Right cardiac atrium (tissue), 5 donors: ENCODE measurements around the gene LIPN. TPM values are rescaled to one million over a fixed set of nuclear protein-coding genes. Genes with fewer than 3 reads are reported as not detected.
A peak's percentile ranks its signal among the peaks of the same experiment; 100 is the strongest.

ENCODE experiments used
- ATAC-seq, 2 donors: fragments of 200-7000 bp; cut with Tn5 transposase; one replicate each; pipeline versions ENCODE4 v1.8.0 to v1.9.1; 2020; ENCODE audit warnings: moderate library complexity in 2 of 2, mild to moderate bottlenecking in 1 of 2
- DNase-seq, 3 donors: peaks; one replicate each; pipeline ENCODE4 v3.0.0-alpha.2; 2020
- H3K27ac ChIP-seq: one replicate; pipeline ENCODE4 v1.5.1; 2013; ENCODE audit warnings: mild to moderate bottlenecking, low read length, control low read depth, moderate library complexity
- H3K27me3 ChIP-seq: one replicate; pipeline ENCODE4 v1.6.1; 2013; ENCODE audit not compliant: control insufficient read depth, insufficient read depth
- H3K4me1 ChIP-seq: one replicate; pipeline ENCODE4 v1.6.1; 2013; ENCODE audit warnings: low read length; ENCODE audit not compliant: control insufficient read depth, insufficient read depth
- H3K4me3 ChIP-seq: one replicate; pipeline ENCODE4 v1.5.1; 2013; ENCODE audit warnings: low read length, control low read depth
- H3K9me3 ChIP-seq: one replicate; pipeline ENCODE4 v1.6.1; 2013; ENCODE audit warnings: low read length; ENCODE audit not compliant: control insufficient read depth
- WGBS: extraction: QIAGEN DNeasy Blood & Tissue Kit; methylation state at CpG from one replicate; pipeline ENCODE4 v1.1.7; 2013; 5-methylcytosine and 5-hydroxymethylcytosine counted together
- intact Hi-C, 4 donors: fragments of 100-400 bp; cut with DNase I; formaldehyde crosslinking; loops; one replicate each; pipeline versions ENCODE4 v1.11.0 to v1.14.0; 2022 to 2023
- polyA plus RNA-seq: library from polyadenylated mRNA; stranded (reverse); fragments of 200-250 nt; gene quantifications from one replicate; pipeline ENCODE4 v1.2.3, GENCODE V29; 2013
- total RNA-seq, 4 donors: library from RNA; stranded (reverse); fragmentation: NEBNext Ultra II Directional; extraction: Animal tissue kit (Norgen Biotek cat#: 25700); gene quantifications; one replicate each; pipeline ENCODE4 v1.2.1, GENCODE V29; 2021
- donor health status: healthy with polysubstance abuse.
- donor health status: DM: no; HTN: yes; CAD: no.
- donor health status: DM: no; HTN: no; CAD: no.
- donor health status: DM: no; HTN: yes; CAD: no; lungs with severe emphysema.
- donor health status: DM: yes; HTN: yes; CAD: no.

LIPN gene
- total and polyA plus RNA-seq, 5 donors, result 0.26 TPM; not detected in 4

DNA sequence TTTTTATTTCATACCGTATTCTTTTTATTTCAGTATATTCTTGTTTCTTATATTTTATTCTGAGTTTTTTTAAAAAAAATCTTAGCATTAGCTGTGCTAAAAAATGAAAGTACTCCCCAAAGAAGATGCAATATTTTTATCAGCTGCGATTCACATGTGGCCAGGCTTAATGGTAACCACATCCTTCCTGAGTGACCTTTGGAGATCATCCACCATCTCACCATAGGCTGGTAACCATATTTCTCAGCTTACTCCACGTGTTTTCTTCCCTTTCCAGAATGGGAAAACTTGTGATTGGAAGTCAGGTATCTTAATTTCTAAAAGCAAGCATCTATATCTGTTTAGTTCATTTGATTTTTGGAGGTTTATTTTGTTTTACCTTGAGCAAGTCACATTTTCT lies 23.9 kb downstream of the LIPN start:
- H3K4me3 ChIP-seq, result no peak overlapping the region
- no peak for DNase-seq
- WGBS, result 65% methylated on average over 3 of the region's 3 CpGs
- no peaks in the 10 kb centered on the region for H3K27me3 ChIP-seq
- ATAC-seq, result no peak
- H3K27ac ChIP-seq, result no peak overlapping the region
- intact Hi-C loops, result no loop called here
- H3K4me1 ChIP-seq, result no peaks in the 10 kb centered on the region
- no peaks in the 10 kb centered on the region for H3K9me3 ChIP-seq

DNA sequence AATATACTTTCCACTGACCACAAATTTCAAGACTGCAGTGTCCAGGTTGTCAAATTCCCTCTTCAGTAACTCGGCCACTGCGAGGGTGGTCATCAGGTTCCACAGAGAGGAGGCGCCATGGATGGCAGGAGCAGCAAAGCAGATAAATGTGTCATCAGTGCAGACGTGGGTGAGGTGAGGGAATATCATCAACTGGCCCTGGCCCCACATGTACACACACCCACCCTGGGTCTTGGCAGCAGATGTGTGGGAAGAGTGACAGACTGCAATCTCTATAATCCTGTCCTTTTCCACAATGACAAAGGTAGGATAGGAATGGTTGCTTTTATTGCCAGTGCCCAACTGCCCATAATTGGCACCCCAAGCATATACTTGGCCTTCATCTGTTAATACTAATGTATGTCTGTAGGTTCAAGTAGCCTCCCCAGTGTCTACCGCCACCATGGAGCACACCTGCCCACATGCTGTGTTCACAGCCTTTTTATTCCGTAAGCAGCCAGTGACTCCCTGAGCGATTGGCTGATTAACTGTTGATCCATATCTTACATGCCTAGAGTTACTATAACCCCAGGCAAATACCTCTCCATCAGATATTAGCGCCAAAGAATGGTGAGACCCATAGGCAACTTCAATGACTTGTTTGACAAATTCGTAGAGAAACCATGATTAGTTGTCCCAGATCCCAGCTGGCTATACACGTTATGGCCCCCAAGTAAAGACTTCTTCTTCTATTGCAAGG lies 26.4 kb downstream of the LIPN start:
- Histone ChIP-seq H3K4me3 (no peak overlapping the region), H3K27ac (no peak overlapping the region), H3K9me3 (no peaks in the 10 kb centered on the region), H3K27me3 (no peaks in the 10 kb centered on the region), H3K4me1 (no peaks in the 10 kb centered on the region)
- 79% methylated on average over 10 of the region's 10 CpGs for WGBS
- intact Hi-C loops, result no loop called here
- ATAC-seq (no peak), DNase-seq (no peak)

DNA sequence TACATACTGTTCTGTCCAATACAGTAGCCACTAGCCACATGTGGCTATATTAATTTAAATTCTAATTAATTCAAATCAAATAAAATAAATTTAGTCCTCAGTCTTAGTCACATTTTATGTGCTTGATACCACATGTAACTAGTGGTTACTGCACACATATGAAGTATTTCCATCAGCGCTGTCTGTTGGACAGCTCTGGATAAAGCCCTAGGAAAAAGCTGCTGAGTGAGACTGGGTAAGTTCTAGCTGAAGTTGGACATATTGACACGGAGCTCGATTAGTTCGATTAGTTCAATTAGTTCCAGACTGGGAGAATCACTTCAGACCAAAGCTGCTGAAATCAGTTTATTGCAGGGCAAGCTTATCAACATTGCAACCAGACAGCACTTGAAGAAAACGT lies 27.6 kb downstream of the LIPN start:
- Histone ChIP-seq H3K27ac (no peak overlapping the region), H3K4me3 (no peak overlapping the region), H3K4me1 (no peaks in the 10 kb centered on the region), H3K27me3 (no peaks in the 10 kb centered on the region), H3K9me3 (no peaks in the 10 kb centered on the region)
- no peak for DNase-seq
- 51% methylated on average over 5 of the region's 5 CpGs for WGBS
- ATAC-seq, result no peak
- intact Hi-C loops, result no loop called here

DNA sequence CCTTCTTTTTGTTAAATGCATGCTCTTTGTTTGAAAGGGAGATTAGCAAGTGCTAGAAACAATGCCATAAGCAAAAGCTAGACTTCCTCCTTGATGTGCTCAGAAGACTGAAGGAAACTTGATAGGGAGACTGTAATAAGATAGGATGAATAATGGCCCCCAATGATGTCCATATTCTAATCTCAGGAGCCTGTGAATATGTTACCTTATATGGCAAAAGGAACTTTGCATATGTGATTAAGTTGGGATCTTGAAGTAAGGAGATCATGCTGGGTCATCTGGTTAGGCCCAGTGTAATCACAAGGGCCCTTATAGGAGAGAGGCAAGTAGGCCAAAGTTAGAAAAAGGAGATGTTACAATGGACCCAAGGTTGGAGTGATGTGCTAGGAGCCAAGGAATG lies 29.1 kb downstream of the LIPN start:
- H3K4me1 ChIP-seq, result no peaks in the 10 kb centered on the region
- no peak overlapping the region for H3K27ac ChIP-seq
- ATAC-seq, result no peak
- H3K9me3 ChIP-seq, result no peaks in the 10 kb centered on the region
- no peaks in the 10 kb centered on the region for H3K27me3 ChIP-seq
- H3K4me3 ChIP-seq, result no peak overlapping the region
- no peak for DNase-seq
- intact Hi-C loops, result no loop called here

DNA sequence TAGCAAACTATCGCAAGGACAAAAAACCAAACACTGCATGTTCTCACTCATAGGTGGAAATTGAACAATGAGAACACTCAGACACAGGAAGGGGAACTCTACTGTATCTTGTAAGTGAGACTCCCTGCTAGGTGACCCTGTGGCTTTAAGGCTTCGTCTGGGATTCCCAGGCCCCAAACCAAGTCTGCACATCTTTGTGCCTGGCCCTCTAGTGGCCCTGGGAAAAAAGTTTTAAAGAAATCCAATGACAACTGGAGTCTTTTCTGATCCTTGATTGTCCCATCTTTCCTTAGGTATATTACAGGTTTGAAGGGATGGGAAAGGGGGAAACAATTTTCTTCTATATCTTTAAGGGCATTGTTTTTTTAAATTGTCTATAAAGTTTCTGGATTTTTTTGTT lies 32.1 kb downstream of the LIPN start:
- Histone ChIP-seq H3K4me3 (no peak overlapping the region), H3K4me1 (no peaks in the 10 kb centered on the region), H3K27ac (no peak overlapping the region), H3K9me3 (no peaks in the 10 kb centered on the region), H3K27me3 (no peaks in the 10 kb centered on the region)
- ATAC-seq (peak in 1 of 2 donors; percentile 62), DNase-seq (peak in 1 of 3 donors; percentile 52)
- 48% methylated on average over 2 of the region's 2 CpGs for WGBS
- intact Hi-C loops, result loop anchor here in 2 of 4 donors (10.0 kb wide), 2 partner anchors 87 to 107 kb away; partner anchors contain the start of gene LIPK (in 1 of the 2)

DNA sequence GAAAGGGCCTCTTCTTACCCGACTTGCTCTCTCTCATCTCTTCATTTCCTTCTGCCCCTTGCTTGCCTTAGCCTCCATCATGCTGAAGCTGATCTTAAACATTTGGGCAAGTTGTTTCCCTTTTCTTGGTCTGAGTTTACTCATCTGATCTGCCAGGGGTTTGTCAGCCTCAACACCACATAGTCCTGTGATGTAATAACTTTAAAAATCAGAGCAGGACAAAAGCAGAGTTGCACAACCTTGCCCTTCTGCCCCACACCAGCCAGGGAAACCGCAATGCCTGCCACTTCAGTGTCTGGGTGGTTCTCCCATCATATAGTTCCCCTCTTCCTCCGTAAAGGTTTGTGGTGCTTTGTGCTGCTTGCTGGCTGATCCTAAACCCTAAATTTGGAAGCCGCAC lies 32.8 kb downstream of the LIPN start:
- 84% methylated on average over 4 of the region's 4 CpGs for WGBS
- DNase-seq (peak; percentile 29 to 67 (median 60)), ATAC-seq (peak; percentile 58 to 72)
- Histone ChIP-seq H3K9me3 (no peaks in the 10 kb centered on the region), H3K27me3 (no peaks in the 10 kb centered on the region), H3K4me3 (no peak overlapping the region), H3K4me1 (no peaks in the 10 kb centered on the region), H3K27ac (no peak overlapping the region)
- intact Hi-C loops, result loop anchor here in 2 of 4 donors (10.0 kb wide), 2 partner anchors 88 to 108 kb away; partner anchors contain the start of gene LIPK (in 1 of the 2)

DNA sequence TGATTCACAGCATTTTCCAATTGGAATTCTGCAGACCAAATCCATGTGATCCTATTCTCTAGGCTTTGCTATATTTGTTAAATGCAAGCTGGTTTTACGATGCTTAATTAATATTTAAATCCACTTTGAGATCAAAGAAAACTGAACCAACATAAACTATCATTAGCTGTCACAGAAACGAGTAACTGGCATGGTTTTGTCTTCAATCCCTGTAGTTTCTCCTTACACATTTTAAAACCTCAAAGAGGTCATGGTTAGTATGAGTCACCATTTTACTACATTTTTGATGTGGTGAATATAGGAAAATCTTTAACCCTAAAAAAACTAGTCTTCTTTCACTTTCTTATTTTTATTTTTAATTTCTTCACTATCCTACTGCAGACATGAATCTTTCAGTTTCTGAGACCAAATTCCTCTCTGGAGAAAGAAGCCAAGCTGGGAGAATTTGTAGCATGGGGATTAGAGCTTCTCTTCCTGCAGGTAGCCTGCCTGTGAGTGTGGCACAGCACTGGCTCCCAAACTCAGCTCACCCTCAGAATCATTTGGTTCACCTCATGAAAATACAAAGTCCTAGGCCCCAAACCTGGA lies 34.0 kb downstream of the LIPN start:
- H3K9me3 ChIP-seq, result no peaks in the 10 kb centered on the region
- intact Hi-C loops, result loop anchor here in 2 of 4 donors (10.0 kb wide), 2 partner anchors 89 to 109 kb away; partner anchors contain the start of gene LIPK (in 1 of the 2)
- no peak overlapping the region for H3K4me3 ChIP-seq
- no peak overlapping the region for H3K27ac ChIP-seq
- no peaks in the 10 kb centered on the region for H3K4me1 ChIP-seq
- DNase-seq, result no peak
- 57% methylated on average over 2 of the region's 2 CpGs for WGBS
- H3K27me3 ChIP-seq, result no peaks in the 10 kb centered on the region
- ATAC-seq, result no peak

DNA sequence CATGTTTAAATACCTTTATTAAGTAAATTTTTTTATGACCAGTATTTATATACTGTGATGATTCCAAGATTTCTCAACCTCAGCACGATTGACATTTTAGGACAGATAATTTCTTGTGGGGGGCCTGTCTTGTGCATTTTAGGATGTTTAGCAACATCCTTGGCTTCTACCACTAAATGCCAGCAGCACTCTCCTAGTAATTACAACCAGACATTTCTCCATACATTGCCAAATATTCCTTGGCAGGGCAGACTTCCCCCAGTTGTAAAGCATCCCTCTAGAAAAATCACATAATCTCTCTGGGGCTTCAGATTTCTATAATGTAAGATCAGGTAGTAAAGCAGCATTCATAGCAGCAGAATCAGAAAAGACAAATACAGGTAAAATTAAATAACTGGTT lies 34.9 kb downstream of the LIPN start:
- 71% methylated on average over 1 of the region's 1 CpG for WGBS
- ATAC-seq (no peak), DNase-seq (no peak)
- no peaks in the 10 kb centered on the region for H3K27me3 ChIP-seq
- no peak overlapping the region for H3K27ac ChIP-seq
- no peaks in the 10 kb centered on the region for H3K4me1 ChIP-seq
- no peaks in the 10 kb centered on the region for H3K9me3 ChIP-seq
- H3K4me3 ChIP-seq, result no peak overlapping the region
- intact Hi-C loops, result loop anchor here in 2 of 4 donors (10.0 kb wide), 2 partner anchors 90 to 110 kb away; partner anchors contain the start of gene LIPK (in 1 of the 2)

DNA sequence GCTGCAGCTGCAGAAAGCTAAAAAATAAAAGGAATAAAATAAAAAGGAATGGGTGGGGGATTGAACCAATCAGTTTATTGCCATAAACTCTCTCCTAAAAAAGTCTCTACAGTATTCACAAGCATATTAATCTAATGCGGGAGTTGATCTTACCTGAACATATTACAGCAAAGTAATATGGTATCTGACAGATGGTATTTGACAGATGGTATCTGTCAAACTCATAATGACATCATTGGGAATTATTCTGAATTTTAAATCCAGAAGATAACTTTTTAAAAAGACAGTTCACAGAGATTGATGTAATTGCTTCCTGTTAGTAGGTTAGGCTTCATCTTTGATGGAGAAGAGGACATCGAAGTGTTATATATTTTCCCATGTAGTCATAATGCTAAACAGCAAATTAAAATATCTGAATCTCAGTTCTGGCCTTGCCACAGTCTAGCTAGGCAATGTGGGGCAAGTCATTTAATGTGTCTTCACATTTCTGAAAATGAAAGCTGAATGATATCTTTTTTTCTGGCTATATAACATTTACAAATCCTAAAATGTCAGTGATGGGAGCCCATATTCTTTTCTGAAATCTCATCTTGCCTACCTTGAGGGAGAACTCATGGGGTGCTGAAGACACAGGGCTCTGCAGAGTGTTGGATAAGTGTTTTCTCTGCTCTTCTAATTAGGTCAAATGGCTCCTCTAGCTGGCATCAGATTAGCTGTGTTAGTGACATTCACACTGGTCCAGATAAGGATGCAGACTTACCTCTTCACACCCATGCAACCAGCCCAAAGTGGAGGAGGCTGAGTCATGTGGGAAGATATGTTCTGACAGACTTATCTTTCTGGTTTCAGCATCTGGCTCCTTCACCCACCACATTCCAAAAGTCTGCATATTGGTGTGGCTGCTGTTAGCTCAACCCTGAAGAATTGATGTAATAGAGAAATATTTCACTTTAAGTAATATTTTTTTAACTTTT lies 40.6 kb downstream of the LIPN start:
- Histone ChIP-seq H3K4me1 (no peaks in the 10 kb centered on the region), H3K27ac (no peak overlapping the region), H3K9me3 (no peaks in the 10 kb centered on the region), H3K27me3 (no peaks in the 10 kb centered on the region), H3K4me3 (no peak overlapping the region)
- intact Hi-C loops, result no loop called here
- DNase-seq (no peak), ATAC-seq (peak; percentile 51 to 61)
- WGBS, result 75% methylated on average over 2 of the region's 2 CpGs

DNA sequence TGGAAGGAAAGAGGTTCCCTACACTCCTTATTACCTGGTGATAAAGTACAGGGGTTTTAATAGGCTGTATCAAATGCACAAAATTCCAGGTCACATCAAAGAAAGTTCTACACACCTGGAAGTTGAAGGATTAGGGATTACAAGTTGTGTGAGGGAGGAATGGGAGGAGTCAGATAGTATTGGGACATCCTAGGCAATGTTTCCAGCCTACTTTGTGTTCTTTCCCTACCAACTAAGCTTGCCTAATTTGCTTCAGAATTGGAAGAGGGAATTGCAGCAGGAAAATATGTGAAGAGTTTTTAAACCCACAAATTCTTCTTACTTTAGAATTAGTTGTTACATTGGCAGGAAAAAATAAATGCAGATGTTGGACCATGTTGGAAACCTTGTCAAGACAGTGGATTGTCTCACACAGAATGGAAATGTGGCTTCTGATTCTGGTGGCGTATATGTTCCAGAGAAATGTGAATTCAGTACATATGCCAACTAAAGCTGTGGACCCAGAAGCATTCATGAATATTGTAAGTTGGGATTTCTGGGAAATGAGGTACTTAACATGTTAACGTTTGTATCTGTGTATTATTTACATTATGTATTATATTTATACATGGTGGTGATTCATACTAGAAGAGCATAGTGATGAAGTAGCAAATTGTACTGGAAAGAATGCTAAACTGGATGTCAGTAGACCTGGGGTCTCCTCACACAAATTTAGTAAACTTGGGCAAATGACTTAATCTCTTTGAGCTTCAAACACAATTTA lies 42.9 kb downstream of the LIPN start, which contains the start of gene LIPM:
Gene LIPM (plus strand): TSS at position 208 of the 763 bp plus-strand sequence. CDS start 167 bp downstream, at position 375.
- intact Hi-C loops, result no loop called here
- Histone ChIP-seq H3K9me3 (no peaks in the 10 kb centered on the region), H3K4me1 (no peaks in the 10 kb centered on the region), H3K4me3 (no peak within 1 kb of the TSS), H3K27ac (no peak within 1 kb of the TSS), H3K27me3 (no peaks in the 10 kb centered on the region)
- WGBS, result 87% methylated on average over 2 of the region's 2 CpGs
- DNase-seq (no peak), ATAC-seq (no peak)
